HG03439 (cell line): Measurements from ENCODE around the gene PRMT6.
A peak's percentile ranks its signal among the peaks of the same experiment; 100 is the strongest.
"Not testable (repeated sequence)": the region's sequence is repeated elsewhere in the genome, so short reads cannot be mapped to it uniquely, and the experiment has no call there.

Experiments used
- ATAC-seq: cut with Tn5 transposase; IDR thresholded peaks from one replicate; pipeline ENCODE4 v1.9.1; 2021; ENCODE audit warnings: mild to moderate bottlenecking, moderate library complexity; ENCODE audit not compliant: unreplicated experiment

Gene PRMT6

DNA sequence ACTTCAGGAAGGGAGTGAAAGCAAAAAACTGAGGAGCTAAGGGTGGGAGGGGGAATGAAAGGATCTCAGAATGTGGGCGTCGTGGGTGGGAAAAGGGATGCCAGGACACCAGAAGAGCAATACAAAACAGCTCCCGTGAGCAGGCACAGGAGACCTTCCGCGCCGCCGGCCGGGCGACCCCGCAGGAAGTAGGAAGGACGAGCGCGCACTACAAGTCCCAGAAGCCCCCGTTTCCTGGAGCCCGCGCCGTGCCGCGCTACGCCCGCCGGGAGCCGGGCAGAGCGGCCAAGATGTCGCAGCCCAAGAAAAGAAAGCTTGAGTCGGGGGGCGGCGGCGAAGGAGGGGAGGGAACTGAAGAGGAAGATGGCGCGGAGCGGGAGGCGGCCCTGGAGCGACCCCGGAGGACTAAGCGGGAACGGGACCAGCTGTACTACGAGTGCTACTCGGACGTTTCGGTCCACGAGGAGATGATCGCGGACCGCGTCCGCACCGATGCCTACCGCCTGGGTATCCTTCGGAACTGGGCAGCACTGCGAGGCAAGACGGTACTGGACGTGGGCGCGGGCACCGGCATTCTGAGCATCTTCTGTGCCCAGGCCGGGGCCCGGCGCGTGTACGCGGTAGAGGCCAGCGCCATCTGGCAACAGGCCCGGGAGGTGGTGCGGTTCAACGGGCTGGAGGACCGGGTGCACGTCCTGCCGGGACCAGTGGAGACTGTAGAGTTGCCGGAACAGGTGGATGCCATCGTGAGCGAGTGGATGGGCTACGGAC, at the start of gene PRMT6:
TSS of gene PRMT6 (plus strand) at position 249 of the 771 bp plus-strand sequence. CDS start at position 291, 42 bp downstream.
- ATAC-seq: peak; percentile 90

DNA sequence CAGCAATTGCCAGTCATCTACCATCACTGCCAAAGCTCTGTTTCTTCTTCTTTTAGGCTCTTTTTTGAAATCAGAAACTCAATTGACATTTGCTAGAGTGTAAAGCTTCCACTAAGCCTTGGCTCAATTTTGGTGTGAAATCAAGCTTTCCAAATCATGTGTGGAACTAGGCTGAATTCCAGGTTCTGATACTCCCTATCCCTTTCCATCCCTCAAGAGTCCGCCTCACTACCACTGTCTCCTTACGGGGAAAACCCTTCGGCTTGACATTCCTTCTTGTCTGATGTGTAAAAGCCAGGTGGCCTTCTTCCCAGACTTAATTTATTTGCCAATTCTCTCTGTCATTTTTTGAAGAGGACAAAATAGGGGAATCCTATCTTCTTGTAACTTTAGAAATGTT, 47.2 kb upstream of the PRMT6 start:
- no peak for ATAC-seq

DNA sequence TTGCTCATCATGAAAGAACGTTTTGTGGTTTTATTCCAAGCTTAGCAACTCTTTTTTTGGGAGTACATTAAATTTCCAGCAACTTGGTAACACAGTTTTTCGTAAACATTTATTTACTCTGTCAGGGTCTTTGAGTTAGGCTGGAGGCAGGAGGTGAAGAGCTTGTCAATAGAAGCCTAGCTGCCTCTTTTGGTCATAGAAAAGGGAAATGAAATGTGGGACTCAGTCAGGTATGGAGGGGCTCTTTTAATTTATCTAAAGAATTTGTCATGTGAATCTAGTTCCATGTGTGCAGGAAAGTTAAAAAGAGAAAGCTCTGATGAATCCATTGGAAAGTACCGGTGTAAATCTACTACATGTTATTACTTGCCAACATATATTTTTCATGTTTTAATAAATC, 45.9 kb upstream of the PRMT6 start:
- ATAC-seq: no peak

DNA sequence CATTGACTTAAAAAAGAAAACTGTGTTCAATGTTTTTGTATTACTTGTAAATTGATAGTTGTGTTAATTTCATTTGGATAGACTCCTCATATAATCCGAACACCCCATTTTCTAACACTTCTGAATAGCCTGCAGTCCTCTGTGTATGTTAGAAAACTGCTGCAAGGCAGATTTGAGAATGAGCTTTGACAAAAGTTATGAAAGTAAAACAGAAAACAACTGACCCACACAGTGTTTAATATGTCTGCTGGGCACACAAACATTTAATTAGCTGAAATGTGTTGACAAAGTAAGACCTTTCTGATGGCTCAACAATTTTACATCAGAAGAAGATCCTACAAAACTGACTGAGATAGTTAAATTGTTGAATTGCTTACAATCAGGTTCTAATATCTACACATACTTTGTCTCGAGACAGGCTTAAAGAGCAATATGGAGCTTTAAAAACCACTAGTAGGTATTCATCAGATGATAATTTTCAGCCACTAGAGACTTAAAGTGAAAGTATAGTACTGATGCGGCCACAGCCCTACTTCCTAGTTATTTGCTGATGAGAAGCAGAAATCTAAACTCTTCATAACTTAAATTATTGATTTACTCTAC, 40.0 kb upstream of the PRMT6 start:
- peak; percentile 80 for ATAC-seq

DNA sequence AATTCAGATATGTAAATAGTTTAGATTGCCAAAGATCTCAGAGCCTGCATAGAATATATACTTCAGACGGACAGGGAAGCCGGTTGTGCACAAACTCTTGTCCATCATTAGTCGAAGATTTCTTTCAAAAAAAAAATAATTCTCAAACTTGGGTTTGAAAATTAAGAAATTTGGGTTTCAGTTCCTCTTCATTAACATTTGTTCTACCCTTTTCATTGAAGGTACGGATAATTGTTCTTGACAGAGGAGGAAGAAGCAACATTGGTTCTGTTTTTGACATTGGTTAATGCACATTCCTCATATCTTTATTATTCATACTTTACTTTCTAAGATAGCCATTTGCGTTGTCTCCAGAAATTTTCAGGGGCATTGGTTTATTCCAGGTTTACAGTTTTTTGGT, 38.0 kb upstream of the PRMT6 start:
- no peak for ATAC-seq

DNA sequence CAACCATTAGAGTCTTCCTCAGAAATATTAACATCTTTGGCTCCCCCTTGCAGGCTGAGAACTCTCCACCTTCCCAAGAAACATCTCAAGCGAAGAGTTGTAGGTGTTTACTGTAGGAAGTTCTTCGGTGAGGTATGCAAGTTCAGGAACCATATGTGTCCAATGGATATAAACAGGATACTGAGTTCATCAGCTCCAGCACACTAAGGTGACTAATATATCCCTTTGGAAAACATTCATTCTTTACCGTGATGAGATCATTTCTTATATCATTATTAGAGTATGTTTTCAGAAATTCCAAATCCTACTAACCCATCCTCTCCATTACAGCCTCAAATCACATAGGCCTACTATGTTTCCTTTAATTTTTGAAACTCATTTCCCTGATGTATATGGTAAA, 37.3 kb upstream of the PRMT6 start:
- ATAC-seq: no peak

DNA sequence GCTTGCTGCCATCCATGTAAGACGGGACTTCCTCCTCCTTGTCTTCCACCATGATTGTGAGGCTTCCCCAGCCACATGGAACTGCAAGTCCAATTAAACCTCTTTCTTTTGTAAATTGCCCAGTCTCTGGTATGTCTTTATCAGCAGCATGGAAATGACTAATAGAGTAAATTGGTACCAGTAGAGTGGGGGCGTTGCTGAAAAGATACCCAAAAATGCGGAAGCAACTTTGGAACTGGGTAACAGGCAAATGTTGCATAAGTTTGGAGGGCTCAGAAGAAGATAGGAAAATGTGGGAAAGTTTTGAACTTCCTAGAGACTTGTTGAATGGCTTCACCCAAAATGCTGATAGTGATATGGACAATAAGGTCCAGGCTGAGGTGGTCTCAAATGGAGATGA, 17.6 kb upstream of the PRMT6 start:
- not testable (repeated sequence) for ATAC-seq

DNA sequence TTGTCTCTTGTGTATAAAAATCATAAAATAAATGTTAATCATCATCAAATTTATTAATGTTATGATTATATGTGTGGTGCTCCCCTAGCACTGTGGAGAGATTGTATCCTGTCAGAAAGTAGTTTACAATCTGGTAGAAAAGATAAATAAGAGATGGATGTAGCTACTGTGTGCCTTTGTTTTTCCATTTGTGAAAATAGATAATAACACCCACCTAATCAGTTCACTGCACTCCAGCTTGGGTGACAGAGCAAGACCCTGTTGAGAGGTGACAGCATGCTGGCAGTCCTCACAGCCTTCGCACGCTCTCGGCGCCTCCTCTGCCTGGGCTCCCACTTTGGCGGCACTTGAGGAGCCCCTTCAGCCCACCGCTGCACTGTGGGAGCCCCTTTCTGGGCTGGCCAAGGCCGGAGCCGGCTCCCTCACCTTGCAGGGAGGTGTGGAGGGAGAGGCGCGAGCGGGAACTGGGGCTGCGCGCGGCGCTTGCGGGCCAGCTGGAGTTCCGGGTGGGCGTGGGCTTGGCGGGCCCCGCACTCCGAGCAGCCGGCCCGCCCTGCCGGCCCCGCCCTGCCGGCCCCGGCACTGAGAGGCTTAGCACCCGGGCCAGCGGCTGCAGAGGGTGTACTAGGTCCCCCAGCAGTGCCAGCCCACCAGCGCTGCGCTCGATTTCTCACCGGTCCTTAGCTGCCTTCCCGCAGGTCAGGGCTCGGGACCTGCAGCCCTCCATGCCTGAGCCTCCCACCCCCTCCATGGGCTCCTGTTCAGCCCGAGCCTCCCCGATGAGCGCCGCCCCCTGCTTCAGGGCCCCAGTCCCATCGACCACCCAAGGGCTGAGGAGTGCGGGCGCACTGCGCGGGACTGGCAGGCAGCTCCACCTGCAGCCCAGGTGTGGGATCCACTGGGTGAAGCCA, 11.9 kb upstream of the PRMT6 start:
- ATAC-seq: not testable (repeated sequence)

DNA sequence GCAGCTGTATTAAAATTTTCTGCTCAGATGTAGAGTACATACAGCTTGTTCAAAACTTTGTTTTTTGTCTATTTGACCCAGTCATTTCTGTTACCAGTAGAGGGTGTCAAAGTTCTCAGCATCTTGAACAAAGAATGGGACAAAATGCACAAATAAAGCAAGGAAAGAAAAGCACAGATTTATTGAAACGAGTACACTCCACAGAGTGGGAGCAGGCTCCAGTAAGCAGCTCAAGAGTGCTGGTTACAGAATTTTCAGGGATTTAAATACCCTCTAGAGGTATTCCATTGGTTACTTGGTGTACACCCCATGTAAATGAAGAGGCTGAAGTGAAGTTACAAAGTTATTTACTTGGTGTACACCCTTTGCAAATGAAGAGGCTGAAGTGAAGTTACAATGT, 8.9 kb upstream of the PRMT6 start:
- no peak for ATAC-seq

DNA sequence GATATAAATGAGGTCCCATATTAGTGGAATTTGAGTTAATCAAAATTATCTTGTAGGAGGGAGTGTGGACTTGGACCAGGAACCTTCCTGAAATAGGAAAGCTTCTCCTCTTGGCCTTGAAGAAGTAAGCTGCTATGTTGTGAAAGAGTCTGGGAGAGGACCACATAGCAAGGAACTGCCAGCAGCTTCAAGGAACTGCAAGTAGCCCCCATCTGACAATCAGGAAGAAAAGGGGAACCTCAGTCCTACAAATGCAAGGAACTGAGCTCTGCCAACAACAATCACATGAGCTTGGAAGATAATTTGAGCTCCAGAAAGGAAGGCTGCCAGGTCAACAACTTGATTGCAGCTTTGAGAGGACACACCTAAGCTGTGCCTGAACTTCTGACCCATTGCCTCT, 8.2 kb upstream of the PRMT6 start:
- no peak for ATAC-seq

DNA sequence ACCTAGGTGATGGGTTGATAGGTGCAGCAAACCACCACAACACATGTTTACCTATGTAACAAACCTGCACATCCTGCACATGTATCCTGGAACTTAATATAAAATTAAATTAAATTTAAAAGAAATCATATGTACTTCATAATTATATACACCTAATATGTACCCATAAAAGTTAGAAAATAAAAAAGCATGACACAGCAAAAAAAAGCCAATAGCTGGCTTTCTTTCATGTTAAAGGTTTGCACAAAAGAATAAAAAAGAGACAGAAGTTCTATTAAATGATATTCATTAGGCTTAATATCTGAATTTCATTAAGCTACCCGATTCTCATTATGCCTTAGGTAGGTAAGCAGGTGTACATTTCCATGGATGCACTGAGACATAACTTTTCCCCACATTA, 5.2 kb upstream of the PRMT6 start:
- no peak for ATAC-seq

DNA sequence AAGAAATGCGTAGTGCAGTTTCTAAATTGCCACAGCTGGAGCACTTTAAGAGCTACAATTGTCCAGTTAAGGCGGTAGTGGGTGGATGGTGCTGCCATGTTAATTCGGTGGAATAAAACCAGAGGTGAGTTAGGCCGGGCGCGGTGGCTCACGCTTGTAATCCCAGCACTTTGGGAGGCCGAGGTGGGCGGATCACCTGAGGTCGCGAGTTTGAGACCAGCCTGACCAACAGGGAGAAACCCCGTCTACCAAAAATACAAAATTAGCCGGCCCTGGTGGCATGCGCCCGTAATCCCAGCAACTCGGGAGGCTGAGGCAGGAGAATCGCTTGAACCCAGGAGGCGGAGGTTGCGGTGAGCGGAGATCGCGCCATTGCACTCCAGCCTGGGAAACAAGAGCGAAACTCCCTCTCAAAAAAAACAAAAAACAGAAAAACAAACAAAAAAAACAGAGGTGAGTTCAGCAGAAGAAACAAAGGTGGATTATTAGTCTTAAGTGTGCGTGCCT, 502 bp upstream of the PRMT6 start:
- ATAC-seq: not testable (repeated sequence)

DNA sequence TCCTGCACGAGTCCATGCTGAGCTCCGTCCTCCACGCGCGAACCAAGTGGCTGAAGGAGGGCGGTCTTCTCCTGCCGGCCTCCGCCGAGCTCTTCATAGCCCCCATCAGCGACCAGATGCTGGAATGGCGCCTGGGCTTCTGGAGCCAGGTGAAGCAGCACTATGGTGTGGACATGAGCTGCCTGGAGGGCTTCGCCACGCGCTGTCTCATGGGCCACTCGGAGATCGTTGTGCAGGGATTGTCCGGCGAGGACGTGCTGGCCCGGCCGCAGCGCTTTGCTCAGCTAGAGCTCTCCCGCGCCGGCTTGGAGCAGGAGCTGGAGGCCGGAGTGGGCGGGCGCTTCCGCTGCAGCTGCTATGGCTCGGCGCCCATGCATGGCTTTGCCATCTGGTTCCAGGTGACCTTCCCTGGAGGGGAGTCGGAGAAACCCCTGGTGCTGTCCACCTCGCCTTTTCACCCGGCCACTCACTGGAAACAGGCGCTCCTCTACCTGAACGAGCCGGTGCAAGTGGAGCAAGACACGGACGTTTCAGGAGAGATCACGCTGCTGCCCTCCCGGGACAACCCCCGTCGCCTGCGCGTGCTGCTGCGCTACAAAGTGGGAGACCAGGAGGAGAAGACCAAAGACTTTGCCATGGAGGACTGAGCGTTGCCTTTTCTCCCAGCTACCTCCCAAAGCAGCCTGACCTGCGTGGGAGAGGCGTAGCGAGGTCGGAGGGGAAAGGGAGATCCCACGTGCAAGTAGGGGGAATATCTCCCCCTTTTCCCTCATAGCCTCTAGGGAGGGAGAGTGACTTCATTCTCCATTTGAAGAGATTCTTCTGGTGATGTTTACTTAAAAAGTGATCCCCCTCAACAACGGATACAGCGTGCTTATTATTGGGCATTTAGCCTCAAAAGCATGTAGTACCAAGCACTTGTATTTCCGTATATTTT, 991 bp downstream of the PRMT6 start:
- ATAC-seq: peak; percentile 65

DNA sequence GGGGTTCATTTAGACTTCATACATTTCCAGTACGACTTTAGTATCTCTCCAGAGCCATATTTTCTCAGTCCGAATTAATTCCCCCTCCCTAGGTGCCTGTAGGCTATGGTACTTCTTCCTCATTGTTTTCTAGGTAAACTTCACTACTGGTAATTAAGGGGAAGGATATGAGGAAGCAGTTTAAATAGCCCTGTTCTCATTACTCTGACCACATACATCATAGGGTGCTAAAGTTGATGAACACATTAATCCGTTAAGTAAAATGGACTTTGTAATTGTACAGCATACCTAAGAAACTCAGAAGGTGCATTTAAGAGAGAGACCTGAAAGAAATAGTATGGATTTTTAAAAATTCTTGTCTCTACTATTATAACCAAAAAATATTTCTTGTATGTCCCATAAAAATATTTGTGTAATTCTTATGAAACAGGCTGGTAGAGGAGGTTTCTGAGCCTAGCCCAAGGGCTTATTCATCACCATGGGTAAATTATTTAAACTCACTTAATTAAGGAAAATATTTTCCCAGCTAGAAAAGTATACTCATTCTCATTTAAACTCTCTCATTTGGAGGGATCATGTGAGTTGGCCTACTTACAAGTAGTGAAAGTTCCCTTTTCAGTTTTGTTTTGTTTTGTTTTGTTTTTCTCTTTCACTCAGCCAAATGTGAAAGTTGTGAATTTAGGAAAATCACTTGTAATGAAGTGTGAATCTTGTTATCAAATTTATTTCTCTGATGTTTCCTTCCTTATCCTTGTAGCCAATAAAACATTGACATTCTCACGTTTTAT, 2.0 kb downstream of the PRMT6 start:
- no peak for ATAC-seq

DNA sequence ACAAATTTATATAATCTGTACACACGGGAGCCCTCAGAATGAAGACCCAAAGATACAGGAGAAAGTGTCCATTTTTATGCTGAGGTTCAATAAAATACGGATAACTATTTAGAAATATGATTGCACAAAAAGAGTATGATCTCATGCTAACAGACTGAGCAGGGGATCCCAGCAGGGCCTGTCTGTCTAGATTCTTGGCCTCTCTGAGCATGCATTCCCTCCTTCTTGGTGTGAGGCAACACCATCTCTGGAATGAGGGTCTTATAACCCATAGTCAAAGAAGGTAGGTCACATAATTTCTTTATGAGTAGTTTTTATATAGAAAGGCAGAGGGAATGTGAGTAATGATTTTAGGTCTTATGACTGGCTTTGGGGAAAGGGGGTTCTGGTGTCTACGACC, 5.4 kb downstream of the PRMT6 start:
- no peak for ATAC-seq

DNA sequence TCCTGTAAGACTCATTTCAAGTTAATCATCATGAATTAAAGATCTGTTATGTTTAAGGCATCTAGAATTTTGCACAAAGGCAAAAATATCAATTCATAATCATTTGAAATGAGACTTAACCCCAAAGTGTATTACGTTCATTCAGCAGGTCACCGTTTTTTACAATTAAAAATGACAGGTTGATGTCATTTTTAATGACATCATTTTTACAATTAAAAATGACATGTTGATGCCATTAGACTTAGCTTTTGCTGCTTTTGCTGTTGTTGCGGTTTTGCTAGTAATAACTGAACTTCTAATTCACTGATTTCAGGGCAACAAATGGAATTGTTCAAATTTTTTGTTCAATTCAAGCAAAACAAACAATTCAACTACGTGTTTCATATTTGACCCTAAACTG, 17.0 kb downstream of the PRMT6 start:
- ATAC-seq: no peak

DNA sequence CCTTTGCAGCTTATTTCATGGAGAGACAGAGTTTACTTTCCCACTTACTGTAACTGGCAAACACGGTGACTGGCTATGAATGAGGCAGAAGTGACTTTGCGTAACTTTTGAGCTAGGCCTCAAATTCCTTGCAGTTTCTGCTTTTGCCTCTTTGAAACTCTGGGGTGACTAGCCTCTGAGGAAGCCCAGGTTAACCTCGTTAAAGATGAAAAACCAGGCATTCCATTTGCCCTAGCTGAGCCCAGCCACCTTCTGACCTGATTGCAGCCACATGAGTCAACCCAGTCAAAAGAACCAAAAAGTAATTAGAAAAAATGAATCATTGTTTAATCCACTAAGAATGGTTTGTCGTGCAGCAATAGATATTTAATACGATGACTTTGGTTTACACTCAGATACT, 20.4 kb downstream of the PRMT6 start:
- ATAC-seq: no peak

DNA sequence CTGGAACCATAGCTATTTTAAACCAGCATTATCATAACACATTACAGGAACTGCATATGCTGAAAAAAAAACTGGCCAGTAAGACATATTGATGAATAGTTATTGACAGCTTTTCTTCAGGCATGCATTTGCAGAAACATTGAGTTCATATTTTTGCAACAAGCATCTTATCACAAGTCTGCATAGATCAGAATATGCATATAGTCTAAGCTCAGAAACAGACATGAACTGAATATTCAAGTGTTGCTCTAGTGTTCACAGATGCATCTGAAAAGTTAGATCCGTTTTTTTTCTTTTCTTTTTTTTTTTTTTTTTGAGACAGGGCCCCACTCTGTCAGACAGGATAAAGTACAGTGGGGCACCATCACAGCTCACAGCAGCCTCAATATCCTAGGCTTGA, 22.8 kb downstream of the PRMT6 start:
- ATAC-seq: no peak

DNA sequence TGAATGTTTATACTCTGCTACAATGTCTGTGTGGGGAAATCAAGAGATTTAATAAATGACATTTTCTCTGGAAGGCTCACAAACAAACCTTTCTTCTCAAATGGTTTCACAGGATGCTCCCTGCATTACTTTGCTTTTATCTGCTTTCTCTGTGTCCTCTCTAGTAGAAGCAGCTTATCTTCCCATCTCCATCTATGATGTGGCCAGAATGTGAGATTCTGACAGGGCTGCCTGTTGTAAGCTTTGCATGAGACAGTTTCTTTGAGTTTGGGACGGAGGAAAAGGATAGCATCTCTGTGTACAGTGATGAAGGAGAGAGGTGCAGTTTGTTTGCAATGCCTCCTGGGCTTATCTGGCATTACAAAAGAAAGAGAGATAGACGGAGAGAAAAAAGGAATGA, 24.6 kb downstream of the PRMT6 start:
- no peak for ATAC-seq

DNA sequence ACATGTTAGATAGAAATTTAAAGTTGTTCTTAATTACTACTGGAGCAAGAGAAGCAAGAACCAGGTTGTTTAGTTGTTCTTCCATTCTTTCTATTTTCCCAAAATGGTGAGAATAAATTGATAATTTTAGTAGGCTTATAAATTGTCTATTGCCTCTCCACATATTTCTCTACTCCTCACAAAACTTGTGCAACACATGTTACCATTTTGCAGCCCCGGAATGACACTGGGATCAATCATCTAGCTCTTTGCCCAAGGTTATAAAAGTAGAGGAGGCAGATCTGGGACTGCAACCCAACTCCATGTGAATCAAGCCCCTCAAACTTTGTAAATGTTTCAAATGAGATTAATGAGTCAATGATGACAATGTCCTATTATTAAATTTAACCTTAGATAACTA, 34.9 kb downstream of the PRMT6 start:
- no peak for ATAC-seq
